OCI-LY3 (cell line): ENCODE measurements around the gene FREM2.

Source experiments
- EZH2phosphoT487 ChIP-seq: fragments of 200-600 bp; shearing (Covaris generic); IDR thresholded peaks from 2 replicates; pipeline ENCODE4 v1.6.1; 2018; ENCODE audit warnings: antibody characterized with exemption, mixed run types, low read depth
- TF ChIP-seq, protein P1 (sequence below): fragments of 200-600, 300-600 bp; sonication (generic); IDR thresholded peaks from 2 replicates; pipeline ENCODE4 v1.5.1; 2014; ENCODE audit warnings: antibody characterized with exemption, low read length, low read depth

GRCh38 chr13:38785042-38785441, 98.2 kb downstream of the FREM2 start:
- TF ChIP-seq, protein P1, sequence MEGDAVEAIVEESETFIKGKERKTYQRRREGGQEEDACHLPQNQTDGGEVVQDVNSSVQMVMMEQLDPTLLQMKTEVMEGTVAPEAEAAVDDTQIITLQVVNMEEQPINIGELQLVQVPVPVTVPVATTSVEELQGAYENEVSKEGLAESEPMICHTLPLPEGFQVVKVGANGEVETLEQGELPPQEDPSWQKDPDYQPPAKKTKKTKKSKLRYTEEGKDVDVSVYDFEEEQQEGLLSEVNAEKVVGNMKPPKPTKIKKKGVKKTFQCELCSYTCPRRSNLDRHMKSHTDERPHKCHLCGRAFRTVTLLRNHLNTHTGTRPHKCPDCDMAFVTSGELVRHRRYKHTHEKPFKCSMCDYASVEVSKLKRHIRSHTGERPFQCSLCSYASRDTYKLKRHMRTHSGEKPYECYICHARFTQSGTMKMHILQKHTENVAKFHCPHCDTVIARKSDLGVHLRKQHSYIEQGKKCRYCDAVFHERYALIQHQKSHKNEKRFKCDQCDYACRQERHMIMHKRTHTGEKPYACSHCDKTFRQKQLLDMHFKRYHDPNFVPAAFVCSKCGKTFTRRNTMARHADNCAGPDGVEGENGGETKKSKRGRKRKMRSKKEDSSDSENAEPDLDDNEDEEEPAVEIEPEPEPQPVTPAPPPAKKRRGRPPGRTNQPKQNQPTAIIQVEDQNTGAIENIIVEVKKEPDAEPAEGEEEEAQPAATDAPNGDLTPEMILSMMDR = no peak
- TF ChIP-seq EZH2phosphoT487 = no peak
